GM19455 (cell line): ENCODE results near the gene ETV3.
"Not testable (repeated sequence)": the region's sequence is repeated elsewhere in the genome, so short reads cannot be mapped to it uniquely, and the experiment has no call there.

Experiments used
- ATAC-seq: cut with Tn5 transposase; IDR thresholded peaks from one replicate; pipeline ENCODE4 v1.9.1; 2021; ENCODE audit not compliant: unreplicated experiment

Gene ETV3

DNA sequence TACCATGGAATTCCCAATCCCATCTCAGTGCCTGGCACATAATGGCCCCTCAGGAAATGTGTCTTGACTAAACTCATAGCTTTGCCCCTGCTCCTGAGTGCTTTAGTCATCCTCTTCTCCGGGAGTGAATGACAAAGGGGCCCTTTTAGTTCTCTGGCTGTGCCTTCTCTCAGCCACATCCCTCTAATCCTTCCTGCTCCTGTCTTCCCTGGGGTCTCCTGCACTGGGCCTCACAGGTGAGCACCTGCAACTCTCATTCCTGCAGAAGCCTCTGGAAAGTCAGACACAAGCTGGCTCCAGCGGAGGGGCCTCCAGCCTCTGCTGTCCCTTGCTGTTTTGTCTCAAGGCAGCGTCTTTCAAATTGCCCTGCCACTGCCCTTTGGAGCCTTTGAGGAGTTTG lies 24.6 kb downstream of the ETV3 start:
- ATAC-seq, result no peak

- ATAC-seq, result no peak
These were observed 25.1 kb downstream of the ETV3 start for GRCh38 chr1:157113106-157113505.

GRCh38 chr1:157112186-157112867 lies 25.9 kb downstream of the ETV3 start:
- no peak for ATAC-seq

GRCh38 chr1:157111396-157112165 lies 26.6 kb downstream of the ETV3 start:
- ATAC-seq, result no peak

- ATAC-seq, result no peak
These were observed 27.5 kb downstream of the ETV3 start for GRCh38 chr1:157110686-157111085.

DNA sequence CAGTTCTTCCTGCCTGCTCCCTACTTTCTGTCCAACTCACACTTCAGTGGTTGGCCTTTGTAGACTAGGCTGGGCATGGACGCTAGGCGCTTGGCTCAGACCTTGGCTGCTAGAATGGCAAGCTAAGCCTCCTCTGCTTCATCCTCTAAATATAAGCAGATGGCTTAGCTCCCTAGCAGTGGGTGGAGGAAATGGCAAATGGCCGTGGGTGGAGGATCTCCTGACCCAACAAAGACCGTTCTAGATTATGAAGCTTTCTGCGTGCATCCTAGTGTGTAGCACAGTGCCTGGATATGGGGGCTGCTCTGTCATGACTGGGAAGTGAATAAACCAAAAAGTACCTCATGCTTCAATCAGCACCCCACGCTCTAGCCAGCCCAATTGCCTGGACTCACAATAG lies 28.2 kb downstream of the ETV3 start:
- no peak for ATAC-seq

DNA sequence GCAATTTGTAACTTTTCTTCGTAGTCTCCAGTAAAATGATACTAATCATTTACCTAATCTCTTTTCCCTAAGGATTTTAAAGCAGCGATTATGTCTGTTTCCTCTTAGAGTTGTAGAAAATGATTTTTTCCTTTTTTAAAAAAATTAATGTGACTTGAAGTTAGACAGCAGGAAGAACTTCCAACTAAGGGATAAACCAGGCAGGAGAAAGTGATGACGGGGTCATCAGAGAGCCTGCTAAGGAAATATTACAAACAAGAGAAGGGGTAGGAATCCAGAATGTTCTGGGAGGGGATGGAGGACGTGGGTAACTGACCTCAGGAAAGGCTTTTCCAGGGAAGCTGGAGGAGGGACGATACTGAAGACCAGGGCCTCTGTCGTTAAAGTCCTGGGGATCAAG lies 29.7 kb downstream of the ETV3 start:
- ATAC-seq, result no peak

DNA sequence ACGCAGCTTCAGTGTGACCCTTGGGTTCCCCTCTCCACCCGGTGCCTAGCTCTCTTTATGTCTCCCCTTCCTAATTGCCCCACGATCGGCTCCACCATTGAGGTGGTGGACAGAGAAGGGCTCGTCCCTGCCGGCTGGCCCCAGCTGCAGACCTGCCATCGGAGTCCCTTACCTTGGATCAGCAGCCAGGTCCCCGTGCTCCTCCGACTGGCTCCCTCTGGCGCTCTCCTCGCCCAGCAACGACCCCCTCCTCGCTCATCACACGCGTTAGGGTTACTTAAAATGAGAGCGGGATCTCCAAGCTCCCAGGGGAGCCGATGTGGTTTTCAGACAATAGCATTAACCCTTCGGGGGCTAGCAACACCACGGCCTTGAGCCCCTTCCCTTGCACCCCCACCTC lies 30.5 kb downstream of the ETV3 start:
- ATAC-seq, result no peak

DNA sequence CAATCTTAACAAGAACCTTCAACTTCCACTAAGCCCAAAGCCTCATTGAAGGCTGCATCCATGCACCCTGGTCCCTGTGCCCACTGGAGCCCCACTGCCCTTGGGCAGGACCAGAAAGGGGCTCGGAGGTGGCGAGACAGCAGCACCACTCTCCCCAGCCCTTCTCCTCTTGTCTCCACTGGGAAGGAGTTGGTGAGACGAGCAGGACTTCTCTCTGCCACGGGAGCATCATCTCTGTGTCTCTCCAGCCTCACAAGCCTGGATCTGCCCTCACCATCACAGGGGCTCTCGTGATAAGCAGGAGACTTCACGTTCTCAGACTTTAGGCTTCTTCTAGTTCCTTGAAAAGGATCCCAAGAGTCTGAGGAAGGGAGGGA lies 31.4 kb downstream of the ETV3 start:
- no peak for ATAC-seq

DNA sequence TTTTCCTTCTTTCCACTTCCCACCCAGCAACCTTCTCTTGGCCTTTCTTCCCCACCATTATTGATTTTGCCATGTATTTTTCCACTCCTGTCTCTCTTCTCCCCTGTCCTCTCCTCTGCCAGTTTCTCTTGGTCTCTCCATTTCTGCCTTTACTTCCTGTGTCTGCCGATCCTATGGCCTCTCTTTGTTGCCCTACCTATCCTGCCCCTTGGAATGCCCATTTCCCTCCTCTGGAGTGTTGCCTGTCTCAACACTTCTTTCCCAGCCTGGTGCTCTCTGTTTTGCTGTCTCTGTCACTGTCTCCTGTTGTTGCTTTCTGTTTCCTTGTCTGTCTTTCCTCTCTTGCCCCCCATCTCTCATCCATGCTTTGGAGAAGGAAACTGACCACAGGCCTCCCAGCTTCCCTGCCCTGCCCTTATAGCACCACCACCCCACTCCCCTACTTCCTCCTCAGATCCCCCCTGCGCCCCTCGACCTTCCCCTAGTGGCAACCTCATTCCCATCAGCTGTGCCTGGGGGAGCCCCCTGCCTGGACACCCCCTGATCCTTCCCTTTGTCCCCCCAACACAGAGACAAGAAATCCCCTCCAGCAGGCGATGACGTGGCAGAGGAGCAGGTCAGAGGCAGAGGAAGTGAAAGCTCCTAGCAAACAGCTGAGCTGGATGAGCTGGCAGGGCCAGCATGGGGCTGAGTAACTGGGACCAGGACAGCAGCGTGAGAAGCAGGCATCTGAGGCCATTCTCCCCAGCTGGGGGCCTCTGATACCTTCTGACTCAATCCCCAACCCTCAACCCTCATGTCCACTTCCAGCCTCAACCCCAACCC lies 32.0 kb downstream of the ETV3 start:
- no peak for ATAC-seq

GRCh38 chr1:157105298-157105987 lies 32.8 kb downstream of the ETV3 start:
- no peak for ATAC-seq

DNA sequence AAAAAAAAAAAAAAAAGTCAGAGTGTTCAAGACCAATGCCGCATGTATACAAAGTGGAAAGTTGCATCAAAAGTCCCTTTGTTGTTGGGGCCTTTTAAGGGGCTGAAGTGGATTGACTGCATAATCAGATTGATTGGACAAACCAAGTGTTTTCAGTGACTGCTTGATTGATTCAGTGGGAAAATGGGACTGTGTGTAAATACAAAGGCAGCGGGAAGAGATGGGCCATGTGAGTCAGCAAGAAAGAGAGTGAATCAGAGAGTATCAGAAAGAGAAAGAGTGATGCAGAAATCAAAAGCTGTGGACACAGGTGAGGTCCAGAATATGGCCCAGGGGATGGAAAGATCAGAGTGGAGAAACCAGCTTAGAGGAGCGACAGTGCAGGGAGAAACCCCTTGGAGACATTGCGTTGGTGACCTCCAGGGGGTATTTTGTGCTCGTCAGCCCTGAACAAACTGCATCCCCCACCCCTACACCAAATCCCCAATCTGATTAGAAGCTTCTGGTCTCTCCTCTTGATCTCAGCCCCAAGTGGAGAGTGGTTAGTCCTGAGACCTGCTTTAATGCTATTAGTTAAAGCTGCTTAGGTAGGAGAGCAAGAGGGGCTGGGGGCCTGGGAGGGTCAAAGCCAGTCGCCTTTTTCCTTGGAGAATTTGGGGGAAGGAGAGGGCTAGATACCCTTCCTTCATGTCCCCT lies 33.4 kb downstream of the ETV3 start:
- no peak for ATAC-seq

GRCh38 chr1:157103268-157103667 lies 34.9 kb downstream of the ETV3 start:
- no peak for ATAC-seq

DNA sequence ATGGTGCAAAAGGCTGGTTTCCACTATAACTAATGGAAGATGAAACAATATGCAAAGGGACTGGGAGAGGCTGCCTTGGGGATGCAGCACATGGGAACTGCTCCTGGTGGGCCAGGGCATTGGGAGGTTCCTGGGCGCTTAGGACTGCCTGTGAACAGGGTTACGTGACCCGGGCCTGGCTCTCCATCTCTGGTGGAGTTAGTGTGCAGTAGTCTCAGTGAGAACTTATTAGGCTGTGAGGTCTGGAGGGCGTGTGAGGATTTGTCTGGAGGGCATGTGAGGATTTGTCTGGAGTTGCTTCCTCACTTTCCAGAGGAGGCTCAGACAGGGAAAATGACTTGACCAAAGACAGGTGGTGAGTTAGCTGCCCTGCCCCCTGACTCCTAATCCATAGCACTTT lies 37.0 kb downstream of the ETV3 start:
- ATAC-seq, result no peak

DNA sequence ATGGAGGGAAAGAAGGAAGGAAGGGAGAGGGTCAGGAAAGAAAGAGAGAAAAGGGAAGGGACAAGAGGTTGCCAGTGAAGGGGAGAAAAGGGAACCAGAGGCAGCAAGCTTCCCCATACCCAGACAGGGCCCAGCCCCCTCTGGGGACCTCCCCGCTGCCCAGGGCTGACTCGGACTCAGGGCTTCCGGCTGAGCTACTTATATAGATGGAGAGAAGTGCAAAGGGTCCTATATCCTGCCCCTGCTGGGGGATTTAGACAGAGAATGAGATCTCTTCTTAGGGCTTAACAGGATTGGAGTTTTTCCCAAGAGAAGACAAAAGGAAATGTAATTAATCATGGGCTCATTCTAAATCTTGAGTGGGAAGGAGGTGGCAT lies 38.6 kb downstream of the ETV3 start, which contains the start of gene ETV3L:
Gene ETV3L, minus strand, starts transcription at position 176 of the 377 bp plus-strand sequence. CDS start 285 bp downstream, outside the sequence.
- ATAC-seq, result no peak

DNA sequence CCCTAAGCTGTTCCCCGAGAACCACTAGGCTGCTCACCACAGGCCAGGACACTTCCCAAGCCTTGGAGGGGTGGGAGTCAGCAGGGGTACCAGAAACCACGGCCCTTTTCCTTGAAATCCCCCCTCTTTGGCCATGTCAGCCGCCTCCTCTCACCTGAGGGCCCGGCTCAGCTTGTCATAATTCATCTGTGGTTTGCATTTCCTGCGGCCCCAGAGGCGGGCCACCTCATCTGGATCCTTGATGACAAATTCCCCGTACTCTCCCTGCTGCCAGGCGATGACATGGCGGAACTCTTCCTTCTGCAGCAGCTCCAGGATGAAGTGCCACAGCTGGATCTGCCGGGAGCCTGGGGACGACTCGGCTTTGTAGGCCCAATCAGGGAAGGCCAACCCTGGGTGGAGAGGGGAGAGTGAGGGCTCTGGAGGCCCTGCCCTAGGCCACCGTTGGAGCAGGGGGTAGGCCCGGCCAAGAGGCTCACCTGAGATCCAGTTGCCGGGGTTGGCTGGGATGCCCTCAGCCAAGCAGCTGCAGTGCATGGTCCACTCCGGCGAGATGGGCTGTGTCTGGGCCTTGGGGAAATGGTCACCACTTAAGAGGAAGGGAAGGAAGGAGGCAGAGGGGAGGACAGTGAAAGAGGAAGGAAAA lies 39.1 kb downstream of the ETV3 start:
- ATAC-seq, result not testable (repeated sequence)

- no peak for ATAC-seq
These were observed 39.7 kb downstream of the ETV3 start for GRCh38 chr1:157098519-157098918.

DNA sequence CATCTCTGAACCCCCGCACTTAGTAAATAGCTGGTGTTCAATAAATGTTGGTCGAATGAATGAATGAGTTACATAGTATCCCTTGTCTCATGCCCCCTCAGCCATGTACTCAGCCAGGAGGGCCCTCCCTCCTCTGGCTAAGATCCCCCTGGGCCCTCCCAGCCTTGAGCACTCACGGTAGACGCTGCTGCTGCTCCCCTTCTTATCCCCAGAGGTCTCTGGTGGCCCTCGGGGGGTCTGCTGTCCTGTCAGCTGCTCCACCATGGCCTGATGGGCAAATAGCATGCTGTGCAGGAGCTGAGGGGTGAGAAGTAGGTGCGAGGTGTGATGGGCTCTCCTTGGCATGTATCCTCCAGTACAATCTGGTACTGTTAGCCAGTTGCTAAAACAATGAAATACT lies 40.5 kb downstream of the ETV3 start:
- no peak for ATAC-seq

DNA sequence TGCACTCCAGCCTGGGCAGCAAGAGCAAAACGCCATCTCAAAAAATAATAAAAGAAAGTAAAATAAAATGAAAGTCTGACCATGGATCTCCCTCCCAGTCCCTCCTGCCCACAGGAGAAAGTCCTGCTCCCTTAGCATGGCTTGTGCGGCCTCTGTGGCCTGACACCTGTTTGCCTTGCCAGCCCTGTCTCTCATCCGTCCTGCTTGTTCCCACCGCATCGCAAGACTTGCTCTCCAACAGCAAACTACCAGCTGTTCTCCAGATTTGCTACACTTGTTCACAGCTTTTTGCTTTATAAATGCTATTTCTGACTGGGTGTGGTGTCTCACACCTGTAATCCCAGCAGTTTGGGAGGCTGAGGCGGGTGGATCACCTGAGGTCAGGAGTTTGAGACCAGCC lies 41.3 kb downstream of the ETV3 start:
- no peak for ATAC-seq

GRCh38 chr1:157095551-157095950 lies 42.6 kb downstream of the ETV3 start:
- ATAC-seq, result no peak
